Suprapubic skin (tissue), 4 donors: ENCODE results near the gene OR2T33. TPM values are rescaled to one million over a fixed set of nuclear protein-coding genes. Genes with fewer than 3 reads are reported as not detected.

ENCODE experiments used
- DNase-seq, 2 donors: peaks; one replicate each; pipeline ENCODE4 v3.0.0-alpha.2; 2019; ENCODE audit warnings: low spot score in 2 of 2
- H3K27ac ChIP-seq: fragments of 200-600 bp; sonication (generic); one replicate; pipeline ENCODE4 v1.5.1; 2019
- H3K27me3 ChIP-seq: fragments of 200-600 bp; sonication (generic); one replicate; pipeline ENCODE4 v1.5.1; 2019
- H3K36me3 ChIP-seq: fragments of 200-600 bp; sonication (generic); one replicate; pipeline ENCODE4 v1.5.1; 2019
- H3K4me1 ChIP-seq: fragments of 200-600 bp; sonication (generic); one replicate; pipeline ENCODE4 v1.5.1; 2019
- H3K4me3 ChIP-seq: fragments of 200-600 bp; sonication (generic); one replicate; pipeline ENCODE4 v1.5.1; 2019; ENCODE audit warnings: mild to moderate bottlenecking
- H3K9me3 ChIP-seq: fragments of 200-600 bp; sonication (generic); one replicate; pipeline ENCODE4 v1.5.1; 2019
- EP300 ChIP-seq: sonication (generic); formaldehyde crosslinking; IDR thresholded peaks from one replicate; pipeline ENCODE4 v1.6.1; 2017; ENCODE audit warnings: antibody characterized with exemption
- POLR2A ChIP-seq, 2 donors: fragments of 450-650 bp; IDR thresholded peaks; one replicate each; pipeline ENCODE4 v1.6.1; 2017; ENCODE audit warnings: antibody characterized with exemption in 2 of 2, mild to moderate bottlenecking in 2 of 2, moderate library complexity in 2 of 2
- POLR2AphosphoS5 ChIP-seq, 3 donors: sonication (generic); formaldehyde crosslinking; IDR thresholded peaks; one replicate each; pipeline ENCODE4 v1.6.1; 2017; ENCODE audit warnings: antibody characterized with exemption in 3 of 3
- WGBS: methylation state at CpG from one replicate; pipeline ENCODE4 v1.1.5; 2018; 5-methylcytosine and 5-hydroxymethylcytosine counted together
- total RNA-seq, 4 donors: library from RNA; depleted of rRNA; stranded (reverse); fragments of >200 nt; gene quantifications; one replicate each; pipeline ENCODE4 v1.1.0, GENCODE V29; 2016
- TF ChIP-seq, protein P1 (sequence below), 2 donors: fragments of 200-600 bp in 1 of 2; fragments of 450-650 bp in 1 of 2; sonication (generic) in 1 of 2; IDR thresholded peaks; one replicate each; pipeline ENCODE4 v1.5.1; 2016 to 2019; ENCODE audit warnings: antibody characterized with exemption in 2 of 2, mild to moderate bottlenecking in 1 of 2, moderate library complexity in 1 of 2

OR2T33 gene
- total RNA-seq, 4 donors from 2014 or later = 0.34 TPM; not detected in 3

DNA sequence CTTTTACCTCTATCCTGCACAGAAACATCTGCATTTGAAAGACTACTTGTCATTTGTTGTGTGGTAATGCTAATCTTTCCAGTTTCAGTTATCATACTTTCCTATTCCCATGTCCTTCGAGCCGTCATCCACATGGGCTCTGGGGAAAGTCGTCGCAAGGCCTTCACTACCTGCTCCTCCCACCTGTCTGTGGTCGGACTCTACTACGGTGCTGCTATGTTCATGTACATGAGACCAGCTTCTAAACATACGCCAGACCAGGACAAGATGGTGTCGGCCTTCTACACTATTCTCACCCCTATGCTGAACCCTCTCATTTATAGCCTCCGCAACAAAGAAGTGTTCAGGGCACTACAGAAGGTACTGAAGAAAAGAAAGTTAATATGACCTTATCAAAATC, 38.3 kb downstream of the OR2T33 start:
- no peaks in the 10 kb centered on the region for H3K27me3 ChIP-seq
- no peaks in the 10 kb centered on the region for H3K9me3 ChIP-seq
- no peak for DNase-seq
- no peak overlapping the region for H3K27ac ChIP-seq
- no peaks in the 10 kb centered on the region for H3K4me1 ChIP-seq
- H3K4me3 ChIP-seq = no peak overlapping the region
- TF ChIP-seq, protein P1, sequence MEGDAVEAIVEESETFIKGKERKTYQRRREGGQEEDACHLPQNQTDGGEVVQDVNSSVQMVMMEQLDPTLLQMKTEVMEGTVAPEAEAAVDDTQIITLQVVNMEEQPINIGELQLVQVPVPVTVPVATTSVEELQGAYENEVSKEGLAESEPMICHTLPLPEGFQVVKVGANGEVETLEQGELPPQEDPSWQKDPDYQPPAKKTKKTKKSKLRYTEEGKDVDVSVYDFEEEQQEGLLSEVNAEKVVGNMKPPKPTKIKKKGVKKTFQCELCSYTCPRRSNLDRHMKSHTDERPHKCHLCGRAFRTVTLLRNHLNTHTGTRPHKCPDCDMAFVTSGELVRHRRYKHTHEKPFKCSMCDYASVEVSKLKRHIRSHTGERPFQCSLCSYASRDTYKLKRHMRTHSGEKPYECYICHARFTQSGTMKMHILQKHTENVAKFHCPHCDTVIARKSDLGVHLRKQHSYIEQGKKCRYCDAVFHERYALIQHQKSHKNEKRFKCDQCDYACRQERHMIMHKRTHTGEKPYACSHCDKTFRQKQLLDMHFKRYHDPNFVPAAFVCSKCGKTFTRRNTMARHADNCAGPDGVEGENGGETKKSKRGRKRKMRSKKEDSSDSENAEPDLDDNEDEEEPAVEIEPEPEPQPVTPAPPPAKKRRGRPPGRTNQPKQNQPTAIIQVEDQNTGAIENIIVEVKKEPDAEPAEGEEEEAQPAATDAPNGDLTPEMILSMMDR (IDR thresholded peaks at IDR 0.05) = no peak
- no peak for TF ChIP-seq POLR2AphosphoS5 (IDR thresholded peaks at IDR 0.05)
- no peak for TF ChIP-seq POLR2A (IDR thresholded peaks at IDR 0.05)
- no peak for TF ChIP-seq EP300
- 94% methylated on average over 9 of the region's 9 CpGs for WGBS
- H3K36me3 ChIP-seq = no peaks in the 10 kb centered on the region

DNA sequence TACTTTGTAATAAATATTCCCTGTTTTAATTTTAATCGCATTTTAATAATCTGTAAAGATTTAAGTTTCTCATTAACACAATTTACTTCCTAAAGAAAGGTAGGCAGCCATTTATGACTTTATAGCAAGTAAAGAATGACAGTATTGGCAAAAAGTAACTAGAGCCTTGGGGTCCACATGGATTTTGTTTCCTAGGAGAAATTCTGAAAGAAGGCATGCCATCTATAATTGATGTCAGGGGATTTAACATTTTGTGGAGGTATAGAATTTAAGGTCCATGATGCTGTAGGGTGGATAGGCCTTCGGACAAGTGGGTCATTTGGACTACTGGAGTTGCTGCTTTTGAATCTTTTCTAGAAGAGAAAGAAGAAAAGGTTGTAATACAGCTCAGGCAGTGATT, 46.7 kb downstream of the OR2T33 start, which contains the start of gene OR2M4:
Gene OR2M4 (plus strand): TSS at position 301 of the 400 bp plus-strand sequence. CDS start 7,512 bp downstream, outside the sequence.
- no peak within 1 kb of the TSS for H3K27ac ChIP-seq
- no peaks in the 10 kb centered on the region for H3K27me3 ChIP-seq
- WGBS = 82% methylated on average over 2 of the region's 2 CpGs
- TF ChIP-seq POLR2AphosphoS5 (IDR thresholded peaks at IDR 0.05) (no peak), POLR2A (IDR thresholded peaks at IDR 0.05) (no peak), EP300 (no peak)
- TF ChIP-seq, protein P1 (IDR thresholded peaks at IDR 0.05) = no peak
- no peak for DNase-seq
- H3K9me3 ChIP-seq = no peaks in the 10 kb centered on the region
- no peaks in the 10 kb centered on the region for H3K4me1 ChIP-seq
- H3K4me3 ChIP-seq = no peak within 1 kb of the TSS
- no peaks in the 10 kb centered on the region for H3K36me3 ChIP-seq

DNA sequence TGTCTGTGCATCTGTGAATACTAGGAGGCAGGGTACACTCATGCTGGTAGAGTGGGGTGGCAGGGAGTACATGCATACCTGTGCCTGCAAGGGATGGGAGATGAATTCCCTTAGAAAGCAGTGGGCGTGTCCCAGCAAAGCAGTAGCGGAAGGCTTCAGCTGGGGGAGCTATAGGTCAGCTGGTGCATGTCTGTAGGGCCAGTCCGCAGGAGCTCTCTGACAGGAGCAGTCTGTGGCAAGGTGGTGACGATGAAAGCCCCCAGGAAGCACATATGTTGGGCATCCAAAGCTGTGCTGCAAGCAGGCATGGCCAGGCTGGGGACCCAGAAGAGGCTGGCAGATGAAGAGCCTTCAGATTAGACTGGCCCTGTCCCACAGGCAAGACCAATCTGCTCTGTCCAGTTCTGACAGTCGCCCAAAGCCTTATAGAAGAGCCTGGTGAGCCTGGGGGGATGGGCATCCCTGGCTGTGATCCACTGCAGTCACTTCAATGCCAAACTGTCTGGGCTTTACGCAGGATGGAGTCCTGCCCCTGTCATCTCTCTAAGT, 48.3 kb downstream of the OR2T33 start:
- Histone ChIP-seq H3K4me3 (no peak overlapping the region), H3K9me3 (no peaks in the 10 kb centered on the region), H3K4me1 (no peaks in the 10 kb centered on the region), H3K27ac (no peak overlapping the region), H3K36me3 (no peaks in the 10 kb centered on the region), H3K27me3 (no peaks in the 10 kb centered on the region)
- 58% methylated on average over 3 of the region's 6 CpGs for WGBS
- no peak for DNase-seq
- TF ChIP-seq EP300 (no peak), POLR2A (IDR thresholded peaks at IDR 0.05) (no peak), POLR2AphosphoS5 (IDR thresholded peaks at IDR 0.05) (no peak)
- TF ChIP-seq, protein P1 (IDR thresholded peaks at IDR 0.05) = no peak

DNA sequence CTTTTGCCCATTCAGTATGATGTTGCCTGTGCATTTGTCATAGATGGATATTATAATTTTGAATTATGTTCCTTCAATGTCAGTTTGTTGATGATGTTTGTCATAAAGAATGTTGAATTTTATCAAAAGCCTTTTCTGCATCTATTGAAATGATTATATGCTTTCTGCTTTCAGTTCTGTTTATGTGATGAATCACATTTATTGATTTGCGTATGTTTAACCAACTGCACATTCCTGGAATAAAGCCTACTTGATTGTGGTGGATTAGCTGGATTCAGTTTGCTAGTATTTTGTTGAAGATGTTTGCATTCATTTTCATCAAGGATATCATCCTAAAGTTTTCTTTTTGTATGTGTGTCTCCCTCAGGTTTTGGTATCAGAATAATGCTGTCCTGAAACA, 52.2 kb downstream of the OR2T33 start:
- H3K4me1 ChIP-seq = no peaks in the 10 kb centered on the region
- WGBS = 78% methylated on average over 1 of the region's 1 CpG
- H3K27me3 ChIP-seq = no peaks in the 10 kb centered on the region
- H3K4me3 ChIP-seq = no peak overlapping the region
- no peak for DNase-seq
- H3K36me3 ChIP-seq = no peaks in the 10 kb centered on the region
- no peak for TF ChIP-seq POLR2A (IDR thresholded peaks at IDR 0.05)
- no peak for TF ChIP-seq POLR2AphosphoS5 (IDR thresholded peaks at IDR 0.05)
- TF ChIP-seq, protein P1 (IDR thresholded peaks at IDR 0.05) = no peak
- TF ChIP-seq EP300 = no peak
- H3K27ac ChIP-seq = no peak overlapping the region
- H3K9me3 ChIP-seq = no peaks in the 10 kb centered on the region

Other genes starting within 250 kb of the OR2T33 start
- gene OR2L2, start 247.9 kb downstream of the OR2T33 start, total RNA-seq = not detected
- gene OR2L3, start 231.1 kb downstream of the OR2T33 start, total RNA-seq = not detected
- gene OR2L13, start 182.8 kb downstream of the OR2T33 start, total RNA-seq = not detected
- not detected for gene OR2M5, start 132.8 kb downstream of the OR2T33 start, total RNA-seq
- gene OR2M2, start 103.2 kb downstream of the OR2T33 start, total RNA-seq = not detected
- gene OR2M3, start 80.7 kb downstream of the OR2T33 start, total RNA-seq = not detected
- gene OR2M4, start 46.6 kb downstream of the OR2T33 start, total RNA-seq = not detected
- not detected for gene OR2T12, start 25.4 kb upstream of the OR2T33 start, total RNA-seq
- gene OR2M7, start 46.6 kb upstream of the OR2T33 start, total RNA-seq = not detected
- gene OR14C36, start 70.8 kb upstream of the OR2T33 start, total RNA-seq = not detected
- not detected for gene OR2T4, start 83.7 kb upstream of the OR2T33 start, total RNA-seq
- not detected for gene OR2T6, start 97.8 kb upstream of the OR2T33 start, total RNA-seq
- gene OR2T1, start 125.1 kb upstream of the OR2T33 start, total RNA-seq = not detected
- gene OR2T2, start 167.7 kb upstream of the OR2T33 start, total RNA-seq = under 1 TPM in 1 of 4 donors, not detected in 3; 0.31 TPM
- not detected for gene OR2T3, start 195.4 kb upstream of the OR2T33 start, total RNA-seq
- not detected for gene OR2T5, start 210.6 kb upstream of the OR2T33 start, total RNA-seq
- gene OR2G6, start 230.1 kb upstream of the OR2T33 start, total RNA-seq = under 1 TPM in 2 of 4 donors, not detected in 2; 0.10 to 0.98 TPM